H1 (cell line): Measurements from ENCODE around the gene ALDOC. TPM values are rescaled to one million over a fixed set of nuclear protein-coding genes. Genes with fewer than 3 reads are reported as not detected.

ENCODE experiments used
- CTCF ChIA-PET: fragments of 300-600 bp; sonication (Branson Sonifier 250); formaldehyde crosslinking; loops from one replicate; lab custom pipeline; 2021; ENCODE audit not compliant: partially characterized antibody; lab: Charles Lee
- POLR2A ChIA-PET: fragments of 300-600 bp; sonication (Branson Sonifier 250); formaldehyde crosslinking; loops from one replicate; lab custom pipeline; 2021; ENCODE audit warnings: inconsistent platforms; ENCODE audit not compliant: partially characterized antibody; lab: Charles Lee
- DNase-seq, 2 experiments: peaks; one replicate each; pipeline versions ENCODE4 v3.0.0 to v3.0.0-alpha.2; 2010 to 2022; ENCODE audit warnings: low spot score in 2 of 2, low read depth in 1 of 2, mixed read lengths in 1 of 2
- FAIRE-seq: peaks from 2 replicates; lab custom pipeline; 2011; peaks lifted over from hg19 to GRCh38; lab: Jason Lieb, UNC
- H2AFZ ChIP-seq: 2 replicates; pipeline ENCODE4 v1.8.1; 2012; ENCODE audit warnings: low read length, inconsistent platforms
- H2AK5ac ChIP-seq: 2 replicates; pipeline ENCODE4 v1.6.1; 2013; ENCODE audit warnings: low read depth, low read length
- H2BK120ac ChIP-seq: replicated peaks from 2 replicates; pipeline ENCODE3; 2013; ENCODE audit warnings: low read depth, low read length, inconsistent platforms
- H2BK12ac ChIP-seq: 2 replicates; pipeline ENCODE4 v1.6.1; 2013; ENCODE audit warnings: low read depth, low read length
- H2BK15ac ChIP-seq: 2 replicates; pipeline ENCODE4 v1.6.1; 2013; ENCODE audit warnings: low read length
- H2BK20ac ChIP-seq: 2 replicates; pipeline ENCODE4 v1.6.1; 2013; ENCODE audit warnings: low read length
- H2BK5ac ChIP-seq: 2 replicates; pipeline ENCODE4 v1.6.1; 2013; ENCODE audit warnings: low read depth, low read length
- H3K14ac ChIP-seq: 2 replicates; pipeline ENCODE4 v1.6.1; 2013; ENCODE audit warnings: inconsistent platforms; ENCODE audit not compliant: insufficient read length
- H3K18ac ChIP-seq: 2 replicates; pipeline ENCODE4 v1.6.1; 2013; ENCODE audit warnings: low read length; ENCODE audit errors: extremely low read depth
- H3K23ac ChIP-seq: 2 replicates; pipeline ENCODE4 v1.6.1; 2013; ENCODE audit warnings: inconsistent platforms; ENCODE audit not compliant: insufficient read length
- H3K23me2 ChIP-seq: 2 replicates; pipeline ENCODE4 v1.6.1; 2013; ENCODE audit warnings: low read depth, low read length
- H3K27ac ChIP-seq: 2 replicates; pipeline ENCODE4 v1.6.1; 2011; ENCODE audit warnings: low read depth, low read length, inconsistent platforms
- H3K27me3 ChIP-seq, 4 experiments: replicated peaks in 1 of 4; 1 replicate in 1 of 4; 2 replicates in 3 of 4; pipeline versions ENCODE4 v1.6.1 to v1.8.1; 2011 to 2013; ENCODE audit warnings: low read length in 3 of 4, mild to moderate bottlenecking in 3 of 4, inconsistent platforms in 2 of 4, mixed read lengths in 2 of 4, moderate library complexity in 1 of 4; ENCODE audit not compliant: control insufficient read depth in 3 of 4, insufficient read depth in 3 of 4; ENCODE audit errors: extremely low read depth in 1 of 4
- H3K36me3 ChIP-seq, 4 experiments: 2 replicates each; pipeline versions ENCODE4 v1.6.1 to v1.8.1; 2011 to 2013; ENCODE audit warnings: mild to moderate bottlenecking in 4 of 4, low read length in 3 of 4, moderate library complexity in 2 of 4, control low read depth in 1 of 4, inconsistent platforms in 1 of 4; ENCODE audit not compliant: insufficient read depth in 4 of 4, control insufficient read depth in 2 of 4
- H3K4ac ChIP-seq: replicated peaks from 2 replicates; pipeline ENCODE3; 2013; ENCODE audit warnings: low read length, low read depth, mixed read lengths, inconsistent platforms; ENCODE audit not compliant: insufficient read length
- H3K4me1 ChIP-seq, 4 experiments: replicated peaks in 1 of 4; 1 replicate in 1 of 4; 2 replicates in 3 of 4; pipeline versions ENCODE4 v1.6.1 to v1.8.1; 2011 to 2013; ENCODE audit warnings: low read length in 3 of 4, inconsistent platforms in 2 of 4, mixed read lengths in 1 of 4; ENCODE audit not compliant: insufficient read depth in 4 of 4, control insufficient read depth in 3 of 4
- H3K4me2 ChIP-seq, 2 experiments: 2 replicates each; pipeline versions ENCODE4 v1.6.1 to v1.8.1; 2011 to 2013; ENCODE audit warnings: low read depth in 2 of 2, low read length in 2 of 2, control low read depth in 1 of 2, inconsistent platforms in 1 of 2, mild to moderate bottlenecking in 1 of 2; ENCODE audit not compliant: insufficient read depth in 1 of 2
- H3K4me3 ChIP-seq, 4 experiments: fragments of 200-600, 300-600 bp in 1 of 4; sonication (generic), shearing (Covaris generic), sonication (Bioruptor Twin) in 1 of 4; 2 replicates each; pipeline versions ENCODE4 v1.5.1 to v1.8.1; 2011 to 2016; ENCODE audit warnings: low read length in 4 of 4, low read depth in 3 of 4, control low read depth in 2 of 4, inconsistent platforms in 2 of 4, mild to moderate bottlenecking in 2 of 4, mixed read lengths in 1 of 4, moderate library complexity in 1 of 4; ENCODE audit not compliant: insufficient read depth in 2 of 4; ENCODE audit errors: extremely low read depth in 1 of 4
- H3K56ac ChIP-seq: replicated peaks from 2 replicates; pipeline ENCODE3; 2013; ENCODE audit warnings: low read depth, mild to moderate bottlenecking, mixed read lengths, low read length, inconsistent platforms; ENCODE audit not compliant: insufficient read length
- H3K79me1 ChIP-seq: 2 replicates; pipeline ENCODE4 v1.6.1; 2013; ENCODE audit warnings: low read depth, low read length, control low read depth
- H3K79me2 ChIP-seq, 2 experiments: 2 replicates each; pipeline versions ENCODE4 v1.6.1 to v1.8.1; 2012 to 2013; ENCODE audit warnings: low read length in 2 of 2, mild to moderate bottlenecking in 2 of 2, inconsistent platforms in 1 of 2; ENCODE audit not compliant: insufficient read depth in 2 of 2, control insufficient read depth in 1 of 2
- H3K9ac ChIP-seq, 4 experiments: replicated peaks in 1 of 4; 1 replicate in 1 of 4; 2 replicates in 3 of 4; pipeline versions ENCODE4 v1.6.1 to v1.8.1; 2011 to 2013; ENCODE audit warnings: low read depth in 3 of 4, low read length in 3 of 4, control low read depth in 2 of 4, mild to moderate bottlenecking in 2 of 4, moderate library complexity in 2 of 4, inconsistent platforms in 1 of 4; ENCODE audit errors: extremely low read depth in 1 of 4
- H3K9me3 ChIP-seq, 2 experiments: 2 replicates each; pipeline versions ENCODE4 v1.6.1 to v1.8.1; 2012 to 2013; ENCODE audit warnings: mild to moderate bottlenecking in 2 of 2, moderate library complexity in 2 of 2, control low read depth in 1 of 2, inconsistent platforms in 1 of 2, low read depth in 1 of 2, low read length in 1 of 2, mixed read lengths in 1 of 2; ENCODE audit not compliant: insufficient read depth in 2 of 2
- H4K20me1 ChIP-seq, 2 experiments: replicated peaks in 1 of 2; 2 replicates each; pipeline versions ENCODE3 to v1.8.1; 2011 to 2013; ENCODE audit warnings: inconsistent platforms in 2 of 2, low read length in 2 of 2, mild to moderate bottlenecking in 1 of 2; ENCODE audit not compliant: insufficient read depth in 2 of 2, control insufficient read depth in 1 of 2
- H4K5ac ChIP-seq: 2 replicates; pipeline ENCODE4 v1.6.1; 2013; ENCODE audit warnings: low read length, low read depth, mixed read lengths, inconsistent platforms; ENCODE audit not compliant: insufficient read length
- H4K8ac ChIP-seq: 2 replicates; pipeline ENCODE4 v1.8.0; 2013; ENCODE audit warnings: mild to moderate bottlenecking, moderate library complexity, low read length, inconsistent platforms; ENCODE audit not compliant: insufficient read depth; ENCODE audit errors: extremely low read depth
- H4K91ac ChIP-seq: replicated peaks from 2 replicates; pipeline ENCODE3; 2013; ENCODE audit warnings: low read length, mixed read lengths, inconsistent platforms; ENCODE audit not compliant: insufficient read length
- ASH2L ChIP-seq: fragments of 200-600, 300-600 bp; sonication (generic); IDR thresholded peaks from one replicate; pipeline ENCODE4 v1.7.1; 2017; ENCODE audit warnings: low read length
- GABPA ChIP-seq: IDR thresholded peaks from 2 replicates; pipeline ENCODE4 v1.6.1; 2011; ENCODE audit warnings: mild to moderate bottlenecking, low read length, moderate library complexity, borderline replicate concordance; ENCODE audit not compliant: insufficient read depth
- GTF2F1 ChIP-seq: IDR thresholded peaks from 2 replicates; pipeline ENCODE4 v1.6.1; 2012; ENCODE audit warnings: low read depth, low read length, improper control_type of control experiment, borderline replicate concordance
- HDAC2 ChIP-seq, 2 experiments: fragments of 300-600 bp in 1 of 2; sonication (generic) in 1 of 2; IDR thresholded peaks; 2 replicates each; pipeline ENCODE4 v1.6.1; 2011 to 2012; ENCODE audit warnings: low read depth in 2 of 2, low read length in 2 of 2, mild to moderate bottlenecking in 2 of 2, moderate library complexity in 2 of 2, borderline replicate concordance in 1 of 2, inconsistent platforms in 1 of 2
- PHF8 ChIP-seq: fragments of 200-600 bp; sonication (generic); conservative IDR thresholded peaks from 2 replicates; pipeline ENCODE4 v1.7.1; 2012; ENCODE audit warnings: low read depth, mild to moderate bottlenecking, inconsistent platforms, low read length, moderate library complexity
- RBBP5 ChIP-seq: IDR thresholded peaks from 2 replicates; pipeline ENCODE4 v1.7.1; 2012; ENCODE audit warnings: low read depth, mild to moderate bottlenecking, inconsistent platforms, low read length, moderate library complexity, borderline replicate concordance
- RFX5 ChIP-seq: IDR thresholded peaks from 2 replicates; pipeline ENCODE4 v1.6.1; 2011; ENCODE audit warnings: low read depth, low read length, improper control_type of control experiment, borderline replicate concordance
- SRF ChIP-seq: IDR thresholded peaks from 2 replicates; pipeline ENCODE4 v1.6.1; 2011; ENCODE audit warnings: mild to moderate bottlenecking, low read depth, low read length, moderate library complexity
- TAF7 ChIP-seq: optimal IDR thresholded peaks from 2 replicates; pipeline ENCODE3; 2011; ENCODE audit warnings: low read depth, mild to moderate bottlenecking, inconsistent platforms, low read length, moderate library complexity, borderline replicate concordance
- TCF12 ChIP-seq: IDR thresholded peaks from 2 replicates; pipeline ENCODE4 v1.6.1; 2011; ENCODE audit warnings: low read depth, mild to moderate bottlenecking, low read length
- YY1 ChIP-seq: IDR thresholded peaks from 2 replicates; pipeline ENCODE4 v1.6.1; 2011; ENCODE audit warnings: low read depth, mild to moderate bottlenecking, low read length
- WGBS, 2 experiments: shearing (Covaris generic) in 1 of 2; methylation state at CpG; one replicate each; pipeline versions ENCODE4 v1.1.6 to v1.1.7; 2013 to 2015; ENCODE audit warnings: low lambda C conversion rate in 2 of 2, mixed read lengths in 2 of 2, inconsistent platforms in 1 of 2, low coverage in 1 of 2, missing lambda C conversion rate in 1 of 2; ENCODE audit not compliant: insufficient replicate concordance in 2 of 2, insufficient coverage in 1 of 2, insufficient read length in 1 of 2; ENCODE audit errors: extremely low coverage in 1 of 2, missing lambda C conversion rate in 1 of 2; 5-methylcytosine and 5-hydroxymethylcytosine counted together
- polyA plus RNA-seq, 7 experiments: library from polyadenylated mRNA; depleted of rRNA in 3 of 7; stranded (reverse) in 5 of 7; unstranded in 2 of 7; fragments of >200 nt in 5 of 7; fragments of 200-250 nt in 2 of 7; gene quantifications; 1 replicate in 5 of 7; 2 replicates in 1 of 7; 4 replicates in 1 of 7; pipeline versions ENCODE4 v1.2.1 to v1.2.3, GENCODE V29; 2011 to 2013; ENCODE audit warnings: missing spikeins in 2 of 7, mixed read lengths in 2 of 7
- total RNA-seq: library from RNA; stranded (reverse); fragmentation: NEBNext Ultra II Directional; extraction: Animal tissue kit (Norgen Biotek cat#: 25700); gene quantifications from 2 replicates; pipeline ENCODE4 v1.2.1, GENCODE V29; 2021

Gene ALDOC
- total and polyA plus RNA-seq, 2 of the 8 experiments (the other 6 are each of a cell fraction or from before 2014, with no cell fraction given): 51.6 to 103 TPM

DNA sequence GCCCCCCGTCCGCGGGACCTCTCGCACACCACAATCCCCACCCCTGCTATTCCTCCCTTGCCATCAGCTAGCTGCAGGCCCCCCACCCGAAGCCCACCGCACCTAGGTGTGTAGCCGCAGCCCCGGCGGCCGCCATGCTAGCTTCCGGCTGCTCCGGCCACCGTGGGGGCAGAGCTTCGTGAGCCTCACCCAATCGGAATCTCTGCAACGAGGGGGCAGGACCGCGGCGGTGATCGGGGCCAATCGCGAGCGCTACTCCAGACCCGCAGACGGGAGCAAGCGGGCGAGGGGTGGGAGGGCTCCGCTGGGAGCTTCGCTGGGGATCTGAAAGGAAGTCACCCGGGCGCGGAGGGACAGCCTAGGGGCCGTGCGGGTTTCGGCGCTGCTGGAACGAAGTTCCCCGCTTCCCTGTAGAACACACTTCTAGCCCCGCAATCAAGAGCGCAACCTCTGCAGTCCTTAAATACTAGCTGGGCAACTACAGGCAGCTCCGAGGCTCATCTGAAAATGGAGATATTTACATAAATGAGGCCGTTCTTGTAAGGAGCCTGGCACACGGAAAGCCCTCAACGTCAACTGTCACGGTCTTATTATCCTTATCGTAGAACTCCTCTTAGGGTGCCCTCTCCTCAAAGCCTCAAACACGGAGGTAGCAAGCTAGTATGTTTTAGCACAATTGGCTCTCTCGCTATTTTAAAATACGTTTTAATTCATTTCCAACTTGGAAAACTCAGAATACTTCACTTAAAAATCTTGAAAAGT is 5.2 kb downstream of the ALDOC start, which contains the start of gene PIGS:
Gene PIGS (minus strand): TSS at position 164 of the 762 bp plus-strand sequence. CDS start 28 bp downstream, at position 136.
- H3K56ac ChIP-seq: no peak within 1 kb of the TSS
- peak within 1 kb of the TSS; percentile 31 to 82 (median 61); a peak in 6 of 7 replicates for H3K9ac ChIP-seq
- no peak within 1 kb of the TSS for H4K91ac ChIP-seq
- peaks cover 0 to 16% of the 10 kb centered on the region in 2 experiments; a peak in 2 of 4 replicates for H3K79me2 ChIP-seq
- peaks cover 3 to 4% of the 10 kb centered on the region in 2 experiments for H4K20me1 ChIP-seq
- peak within 1 kb of the TSS; percentile 84 for H4K8ac ChIP-seq
- POLR2A ChIA-PET: interaction anchor here (0.6 to 4.8 kb wide), 11 partner anchors 13 to 218 kb away, joined by 3 to 23 read pairs (median 4); partner anchors contain the start of gene UNC119
- peak; percentile 76 to 94 for DNase-seq
- WGBS, 2 experiments: 4% methylated on average over 43 of the region's 49 CpGs; no CpG with 5 or more reads in 1 of the 2 experiments
- H2BK120ac ChIP-seq: no peak within 1 kb of the TSS
- peak within 1 kb of the TSS; percentile 34 for H4K5ac ChIP-seq
- H2BK12ac ChIP-seq: no peak within 1 kb of the TSS
- H3K36me3 ChIP-seq: peaks cover 0 to 6% (median 0%) of the 10 kb centered on the region in 4 experiments; a peak in 3 of 8 replicates
- H3K18ac ChIP-seq: peak within 1 kb of the TSS; percentile 26
- no peak within 1 kb of the TSS for H2BK15ac ChIP-seq
- no peak within 1 kb of the TSS for H3K23ac ChIP-seq
- no peaks in the 10 kb centered on the region for H3K79me1 ChIP-seq
- H2BK5ac ChIP-seq: no peak within 1 kb of the TSS; the same call in none of the 2 replicates
- H3K4me3 ChIP-seq: peak within 1 kb of the TSS; percentile 79 to 94 (median 90)
- H3K4me2 ChIP-seq: peak within 1 kb of the TSS; percentile 66 to 88
- H2AFZ ChIP-seq: peak within 1 kb of the TSS; percentile 92
- H3K23me2 ChIP-seq: peaks cover 6% of the 10 kb centered on the region
- no peak within 1 kb of the TSS for H2BK20ac ChIP-seq
- H3K9me3 ChIP-seq: no peaks in the 10 kb centered on the region
- H3K27me3 ChIP-seq: peaks cover 0 to 8% (median 4%) of the 10 kb centered on the region in 4 experiments; a peak in 4 of 7 replicates
- H3K4me1 ChIP-seq: peaks cover 0 to 6% (median 3%) of the 10 kb centered on the region in 4 experiments; a peak in 2 of 7 replicates
- H2AK5ac ChIP-seq: no peak within 1 kb of the TSS
- no peak within 1 kb of the TSS for H3K14ac ChIP-seq
- 0 out of 2 replicates have a peak within 1 kb of the TSS, but pooled peaks have one; percentile 11 for H3K27ac ChIP-seq
- no peak for FAIRE-seq
- CTCF ChIA-PET: interaction anchor here (1.0 to 6.0 kb wide), 6 partner anchors 14 to 81 kb away, joined by 3 to 58 read pairs (median 4); no protein-coding TSS in a partner anchor
- no peak within 1 kb of the TSS for H3K4ac ChIP-seq
- peak; percentile 36 for TF ChIP-seq ASH2L
- no peak for TF ChIP-seq GTF2F1
- TF ChIP-seq GABPA: peak; percentile 49; the same call in 1 of the 2 replicates
- TF ChIP-seq HDAC2 (IDR thresholded peaks at IDR 0.05; ENCODE audit: borderline replicate concordance in 1 of 2, low read depth in 2 of 2, low read length in 2 of 2): no peak
- peak; percentile 62 for TF ChIP-seq PHF8
- no peak for TF ChIP-seq SRF
- TF ChIP-seq RBBP5: no peak
- peak; percentile 92 for TF ChIP-seq YY1
- no peak for TF ChIP-seq RFX5
- no peak for TF ChIP-seq TCF12
- peak; percentile 76 for TF ChIP-seq TAF7
